Upper lobe of right lung (tissue), 1 donor: ENCODE results near the gene CCNT1. TPM values are rescaled to one million over a fixed set of nuclear protein-coding genes. Genes with fewer than 3 reads are reported as not detected.
"Not testable (repeated sequence)": the region's sequence is repeated elsewhere in the genome, so short reads cannot be mapped to it uniquely, and the experiment has no call there.

Experiments
- ATAC-seq: fragments of 200-7000 bp; cut with Tn5 transposase; one replicate; pipeline ENCODE4 v1.9.1; 2020; ENCODE audit warnings: mild to moderate bottlenecking, moderate library complexity
- DNase-seq: peaks from one replicate; pipeline ENCODE4 v3.0.0-alpha.2; 2020
- H3K27ac ChIP-seq: fragments of 200-600 bp; one replicate; pipeline ENCODE4 v1.8.0; 2022
- H3K27me3 ChIP-seq: fragments of 200-600 bp; one replicate; pipeline ENCODE4 v1.8.0; 2022; ENCODE audit warnings: mild to moderate bottlenecking
- H3K36me3 ChIP-seq: fragments of 200-600 bp; one replicate; pipeline ENCODE4 v1.8.0; 2022
- H3K4me1 ChIP-seq: fragments of 200-600 bp; one replicate; pipeline ENCODE4 v1.8.0; 2022
- H3K4me3 ChIP-seq: fragments of 200-600 bp; one replicate; pipeline ENCODE4 v1.8.0; 2022; ENCODE audit warnings: mild to moderate bottlenecking
- H3K9me3 ChIP-seq: fragments of 200-600 bp; one replicate; pipeline ENCODE4 v1.8.0; 2022
- intact Hi-C: fragments of 100-400 bp; cut with DNase I; formaldehyde crosslinking; loops from one replicate; pipeline ENCODE4 v1.11.0; 2022
- total RNA-seq: library from RNA; stranded (reverse); fragmentation: NEBNext Ultra II Directional; extraction: Animal tissue kit (Norgen Biotek cat#: 25700); gene quantifications from one replicate; pipeline ENCODE4 v1.2.1, GENCODE V29; 2021
- TF ChIP-seq, protein P1 (sequence below): fragments of 200-600 bp; IDR thresholded peaks from one replicate; pipeline ENCODE4 v1.8.0; 2022; ENCODE audit warnings: antibody characterized with exemption
- donor health status: DM: no; HTN: yes; CAD: no; lungs with severe emphysema.

The CCNT1 gene
- total RNA-seq, 1 donor from 2014 or later = 31.2 TPM

DNA sequence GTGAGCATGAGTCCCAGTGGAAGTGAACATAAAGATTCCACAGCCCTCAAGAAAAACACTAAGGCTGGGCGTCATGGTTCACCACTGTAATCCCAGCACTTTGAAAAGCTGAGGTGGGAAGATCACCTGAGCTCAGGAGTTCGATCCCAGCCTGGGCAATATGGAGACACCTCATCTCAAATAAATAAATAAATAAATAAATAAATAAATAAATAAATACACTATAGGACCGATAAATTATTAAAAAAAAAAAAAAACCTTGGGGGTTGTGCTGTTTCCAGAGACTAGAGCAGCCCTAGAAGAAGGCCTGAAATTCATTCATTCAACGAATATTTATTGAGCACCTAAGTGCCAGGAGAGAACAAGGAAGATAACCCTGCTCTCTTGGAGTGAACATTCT is 33.0 kb downstream of the CCNT1 start:
- no peaks in the 10 kb centered on the region for H3K27me3 ChIP-seq
- no peaks in the 10 kb centered on the region for H3K9me3 ChIP-seq
- peaks cover 18% of the 10 kb centered on the region for H3K36me3 ChIP-seq
- no peak overlapping the region for H3K27ac ChIP-seq
- intact Hi-C loops = no loop called here
- DNase-seq (no peak), ATAC-seq (no peak)
- peaks cover 27% of the 10 kb centered on the region for H3K4me1 ChIP-seq
- TF ChIP-seq, protein P1, sequence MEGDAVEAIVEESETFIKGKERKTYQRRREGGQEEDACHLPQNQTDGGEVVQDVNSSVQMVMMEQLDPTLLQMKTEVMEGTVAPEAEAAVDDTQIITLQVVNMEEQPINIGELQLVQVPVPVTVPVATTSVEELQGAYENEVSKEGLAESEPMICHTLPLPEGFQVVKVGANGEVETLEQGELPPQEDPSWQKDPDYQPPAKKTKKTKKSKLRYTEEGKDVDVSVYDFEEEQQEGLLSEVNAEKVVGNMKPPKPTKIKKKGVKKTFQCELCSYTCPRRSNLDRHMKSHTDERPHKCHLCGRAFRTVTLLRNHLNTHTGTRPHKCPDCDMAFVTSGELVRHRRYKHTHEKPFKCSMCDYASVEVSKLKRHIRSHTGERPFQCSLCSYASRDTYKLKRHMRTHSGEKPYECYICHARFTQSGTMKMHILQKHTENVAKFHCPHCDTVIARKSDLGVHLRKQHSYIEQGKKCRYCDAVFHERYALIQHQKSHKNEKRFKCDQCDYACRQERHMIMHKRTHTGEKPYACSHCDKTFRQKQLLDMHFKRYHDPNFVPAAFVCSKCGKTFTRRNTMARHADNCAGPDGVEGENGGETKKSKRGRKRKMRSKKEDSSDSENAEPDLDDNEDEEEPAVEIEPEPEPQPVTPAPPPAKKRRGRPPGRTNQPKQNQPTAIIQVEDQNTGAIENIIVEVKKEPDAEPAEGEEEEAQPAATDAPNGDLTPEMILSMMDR = no peak
- no peak overlapping the region for H3K4me3 ChIP-seq

DNA sequence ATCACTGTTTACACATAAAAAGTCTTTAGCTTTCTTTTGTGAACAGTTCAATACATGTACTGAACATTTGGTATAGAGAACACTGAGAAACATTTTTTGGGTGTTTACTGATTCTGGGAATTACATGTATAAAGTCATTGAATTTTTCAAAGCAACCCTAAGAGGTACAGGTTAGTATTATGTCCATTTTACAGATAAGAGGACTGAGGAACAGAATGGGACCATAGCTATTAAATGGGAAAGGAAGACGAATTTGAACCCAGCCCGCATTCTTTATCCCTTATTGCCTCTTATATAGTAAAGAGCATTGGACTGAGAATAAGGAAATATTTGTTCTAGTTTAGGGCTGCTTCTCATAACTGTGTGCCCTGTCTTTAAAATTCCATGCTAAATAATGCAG is 33.6 kb downstream of the CCNT1 start:
- H3K4me3 ChIP-seq = peak overlapping the region; percentile 98
- H3K36me3 ChIP-seq = peaks cover 14% of the 10 kb centered on the region
- ATAC-seq (no peak), DNase-seq (no peak)
- TF ChIP-seq, protein P1 = no peak
- intact Hi-C loops = no loop called here
- no peak overlapping the region for H3K27ac ChIP-seq
- H3K27me3 ChIP-seq = no peaks in the 10 kb centered on the region
- peaks cover 33% of the 10 kb centered on the region for H3K4me1 ChIP-seq
- no peaks in the 10 kb centered on the region for H3K9me3 ChIP-seq

DNA sequence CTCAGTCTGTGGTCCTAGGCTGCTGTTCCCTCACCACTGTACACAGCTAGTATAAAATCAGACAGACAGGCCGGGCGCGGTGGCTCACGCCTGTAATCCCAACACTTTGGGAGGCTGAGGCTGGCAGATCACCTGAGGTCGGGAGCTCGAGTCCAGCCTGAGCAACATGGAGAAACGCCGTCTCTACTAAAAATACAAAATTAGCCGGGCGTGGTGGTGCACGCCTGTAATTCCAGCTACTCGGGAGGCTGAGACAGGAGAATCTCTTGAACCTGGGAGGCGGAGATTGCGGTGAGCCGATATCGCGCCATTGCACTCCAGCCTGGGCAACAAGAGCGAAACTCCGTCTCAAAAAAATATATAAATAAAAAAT is 34.0 kb downstream of the CCNT1 start:
- ATAC-seq, intact Hi-C loops, DNase-seq, H3K27me3 ChIP-seq, H3K9me3 ChIP-seq: not testable (repeated sequence)
- Histone ChIP-seq H3K4me1 (peaks cover 33% of the 10 kb centered on the region), H3K4me3 (peak overlapping the region; percentile 98), H3K27ac (peak overlapping the region; percentile 52), H3K36me3 (peaks cover 15% of the 10 kb centered on the region)

DNA sequence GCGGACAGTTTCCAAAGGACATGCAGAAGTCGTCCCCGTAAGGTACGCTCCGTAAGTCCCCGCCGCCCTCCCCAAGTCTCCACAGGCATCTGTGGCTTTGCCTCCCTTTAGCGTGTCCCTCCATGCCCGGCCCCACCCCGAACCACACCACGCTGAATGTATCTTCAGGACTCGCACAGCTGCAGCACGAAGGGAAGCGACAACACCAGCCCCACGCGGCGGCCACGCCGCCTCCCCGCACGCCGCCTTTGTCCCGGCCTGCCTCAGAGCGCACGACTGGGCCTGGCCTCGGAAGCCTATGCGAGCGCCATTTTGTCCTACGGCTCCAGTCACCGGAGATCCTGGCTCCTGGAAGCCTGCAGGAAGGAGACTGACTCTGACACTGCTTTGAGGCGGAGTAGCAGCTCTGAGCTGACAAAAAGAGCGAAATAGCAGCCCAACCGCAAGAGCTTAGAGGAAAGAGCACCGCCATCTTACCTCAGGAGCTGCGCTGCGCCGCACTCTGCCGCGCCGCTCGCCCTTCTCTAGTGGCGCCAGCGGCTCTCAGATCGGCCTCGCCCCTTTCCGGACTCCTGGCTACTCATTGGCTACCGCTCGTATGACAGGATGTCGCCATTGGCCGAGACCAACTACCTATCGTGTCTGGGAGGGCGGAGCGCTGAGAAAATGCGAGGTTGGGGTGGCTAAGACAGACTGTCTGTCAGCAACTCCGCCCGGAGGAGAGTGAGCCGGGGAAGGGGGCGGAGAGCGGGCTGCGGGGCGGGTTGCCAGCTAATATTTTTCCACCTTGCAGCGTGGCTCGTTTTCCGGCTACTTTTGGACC is 34.6 kb downstream of the CCNT1 start, which contains the start of gene KANSL2:
Gene KANSL2 (minus strand): TSS at position 529 of the 823 bp plus-strand sequence. CDS start 606 bp downstream, outside the sequence.
- Histone ChIP-seq H3K9me3 (no peaks in the 10 kb centered on the region), H3K4me3 (peak within 1 kb of the TSS; percentile 98), H3K36me3 (peaks cover 21% of the 10 kb centered on the region), H3K27ac (peak within 1 kb of the TSS; percentile 99), H3K27me3 (no peaks in the 10 kb centered on the region), H3K4me1 (peaks cover 39% of the 10 kb centered on the region)
- TF ChIP-seq, protein P1 = no peak
- DNase-seq (peak; percentile 99), ATAC-seq (peak; percentile 99)
- intact Hi-C loops = no loop called here

DNA sequence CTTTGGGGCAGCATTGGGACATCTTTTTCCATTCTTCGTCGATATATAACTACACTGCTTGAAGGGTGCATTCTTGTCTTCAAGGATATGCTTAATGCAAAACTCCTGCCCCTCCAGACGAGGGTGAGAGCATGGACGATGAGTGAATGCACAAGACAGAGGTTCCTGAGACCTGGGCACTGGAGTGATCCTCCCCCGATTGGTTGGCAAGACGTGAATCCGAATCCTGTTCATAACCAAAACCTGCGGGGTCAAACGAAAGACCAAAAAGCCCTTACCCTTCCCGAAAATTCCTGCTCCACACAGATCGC is 35.2 kb downstream of the CCNT1 start:
- no peaks in the 10 kb centered on the region for H3K9me3 ChIP-seq
- no peak for ATAC-seq
- H3K27me3 ChIP-seq = no peaks in the 10 kb centered on the region
- peaks cover 42% of the 10 kb centered on the region for H3K4me1 ChIP-seq
- TF ChIP-seq, protein P1 = no peak
- no peak for DNase-seq
- peak overlapping the region; percentile 99 for H3K27ac ChIP-seq
- intact Hi-C loops = no loop called here
- H3K36me3 ChIP-seq = peaks cover 26% of the 10 kb centered on the region
- peak overlapping the region; percentile 98 for H3K4me3 ChIP-seq

DNA sequence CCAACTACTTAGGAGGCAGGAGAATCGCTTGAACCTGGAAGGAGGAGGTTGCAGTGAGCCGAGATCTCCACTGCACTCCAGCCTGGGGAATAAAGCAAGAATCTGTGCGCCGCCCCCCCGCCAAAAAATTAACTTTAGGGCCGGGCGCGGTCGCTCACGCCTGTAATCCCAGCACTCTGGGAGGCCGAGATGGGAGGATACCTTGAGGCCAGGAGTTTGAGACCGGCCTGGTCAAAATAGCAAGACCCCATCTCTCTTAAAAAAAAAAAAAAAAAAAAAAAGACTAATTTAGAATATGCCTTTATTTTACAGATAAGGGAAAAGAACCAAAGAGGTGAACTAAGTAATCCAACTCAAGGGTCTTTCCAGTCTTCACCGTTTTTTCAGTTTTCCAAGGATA is 35.6 kb downstream of the CCNT1 start:
- TF ChIP-seq, protein P1 = no peak
- H3K9me3 ChIP-seq = no peaks in the 10 kb centered on the region
- H3K4me1 ChIP-seq = peaks cover 42% of the 10 kb centered on the region
- peaks cover 31% of the 10 kb centered on the region for H3K36me3 ChIP-seq
- peak overlapping the region; percentile 98 for H3K4me3 ChIP-seq
- ATAC-seq (no peak), DNase-seq (no peak)
- H3K27ac ChIP-seq = no peak overlapping the region
- H3K27me3 ChIP-seq = no peaks in the 10 kb centered on the region
- intact Hi-C loops = no loop called here
